ENCODE measurements around the gene ADTRP.

ADTRP gene

GRCh38 chr6:11810039-11810541, 31.5 kb upstream of the ADTRP start (continued):
- TF ChIP-seq ZNF148 (tag by site-specific recombination; IDR thresholded peaks at IDR 0.05; ENCODE audit: borderline replicate concordance), result no peak
- TF ChIP-seq ZBTB8A (tag by site-specific recombination; IDR thresholded peaks at IDR 0.05), result no peak; the same call in 1 of the 2 replicates
- no peak for TF ChIP-seq ZNF639 (tag by site-specific recombination; IDR thresholded peaks at IDR 0.05)
- TF ChIP-seq ZNF488 (tag by site-specific recombination; IDR thresholded peaks at IDR 0.05), result no peak
- no peak for TF ChIP-seq ZNF292 (tag by site-specific recombination; IDR thresholded peaks at IDR 0.05; ENCODE audit: borderline replicate concordance, low read depth)
- no peak for TF ChIP-seq MYNN (tag by site-specific recombination; IDR thresholded peaks at IDR 0.05; ENCODE audit: borderline replicate concordance)
- no peak for TF ChIP-seq REPIN1 (tag by site-specific recombination; IDR thresholded peaks at IDR 0.05; ENCODE audit: low read depth)
- TF ChIP-seq ZNF792 (tag by site-specific recombination; IDR thresholded peaks at IDR 0.05), result no peak
- TF ChIP-seq ZNF175 (tag by site-specific recombination; IDR thresholded peaks at IDR 0.05), result no peak
- no peak for TF ChIP-seq ZBTB6 (tag by site-specific recombination; IDR thresholded peaks at IDR 0.05)
- peak; percentile 20; the same call in 1 of the 2 replicates for TF ChIP-seq EGR2 (tag by site-specific recombination; IDR thresholded peaks at IDR 0.05; ENCODE audit: low read depth)
- no peak for TF ChIP-seq ZBTB10 (tag by site-specific recombination; IDR thresholded peaks at IDR 0.05)
- TF ChIP-seq, protein P1, sequence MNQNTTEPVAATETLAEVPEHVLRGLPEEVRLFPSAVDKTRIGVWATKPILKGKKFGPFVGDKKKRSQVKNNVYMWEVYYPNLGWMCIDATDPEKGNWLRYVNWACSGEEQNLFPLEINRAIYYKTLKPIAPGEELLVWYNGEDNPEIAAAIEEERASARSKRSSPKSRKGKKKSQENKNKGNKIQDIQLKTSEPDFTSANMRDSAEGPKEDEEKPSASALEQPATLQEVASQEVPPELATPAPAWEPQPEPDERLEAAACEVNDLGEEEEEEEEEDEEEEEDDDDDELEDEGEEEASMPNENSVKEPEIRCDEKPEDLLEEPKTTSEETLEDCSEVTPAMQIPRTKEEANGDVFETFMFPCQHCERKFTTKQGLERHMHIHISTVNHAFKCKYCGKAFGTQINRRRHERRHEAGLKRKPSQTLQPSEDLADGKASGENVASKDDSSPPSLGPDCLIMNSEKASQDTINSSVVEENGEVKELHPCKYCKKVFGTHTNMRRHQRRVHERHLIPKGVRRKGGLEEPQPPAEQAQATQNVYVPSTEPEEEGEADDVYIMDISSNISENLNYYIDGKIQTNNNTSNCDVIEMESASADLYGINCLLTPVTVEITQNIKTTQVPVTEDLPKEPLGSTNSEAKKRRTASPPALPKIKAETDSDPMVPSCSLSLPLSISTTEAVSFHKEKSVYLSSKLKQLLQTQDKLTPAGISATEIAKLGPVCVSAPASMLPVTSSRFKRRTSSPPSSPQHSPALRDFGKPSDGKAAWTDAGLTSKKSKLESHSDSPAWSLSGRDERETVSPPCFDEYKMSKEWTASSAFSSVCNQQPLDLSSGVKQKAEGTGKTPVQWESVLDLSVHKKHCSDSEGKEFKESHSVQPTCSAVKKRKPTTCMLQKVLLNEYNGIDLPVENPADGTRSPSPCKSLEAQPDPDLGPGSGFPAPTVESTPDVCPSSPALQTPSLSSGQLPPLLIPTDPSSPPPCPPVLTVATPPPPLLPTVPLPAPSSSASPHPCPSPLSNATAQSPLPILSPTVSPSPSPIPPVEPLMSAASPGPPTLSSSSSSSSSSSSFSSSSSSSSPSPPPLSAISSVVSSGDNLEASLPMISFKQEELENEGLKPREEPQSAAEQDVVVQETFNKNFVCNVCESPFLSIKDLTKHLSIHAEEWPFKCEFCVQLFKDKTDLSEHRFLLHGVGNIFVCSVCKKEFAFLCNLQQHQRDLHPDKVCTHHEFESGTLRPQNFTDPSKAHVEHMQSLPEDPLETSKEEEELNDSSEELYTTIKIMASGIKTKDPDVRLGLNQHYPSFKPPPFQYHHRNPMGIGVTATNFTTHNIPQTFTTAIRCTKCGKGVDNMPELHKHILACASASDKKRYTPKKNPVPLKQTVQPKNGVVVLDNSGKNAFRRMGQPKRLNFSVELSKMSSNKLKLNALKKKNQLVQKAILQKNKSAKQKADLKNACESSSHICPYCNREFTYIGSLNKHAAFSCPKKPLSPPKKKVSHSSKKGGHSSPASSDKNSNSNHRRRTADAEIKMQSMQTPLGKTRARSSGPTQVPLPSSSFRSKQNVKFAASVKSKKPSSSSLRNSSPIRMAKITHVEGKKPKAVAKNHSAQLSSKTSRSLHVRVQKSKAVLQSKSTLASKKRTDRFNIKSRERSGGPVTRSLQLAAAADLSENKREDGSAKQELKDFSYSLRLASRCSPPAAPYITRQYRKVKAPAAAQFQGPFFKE (tag by site-specific recombination; IDR thresholded peaks at IDR 0.05; ENCODE audit: borderline replicate concordance), result no peak
- TF ChIP-seq, protein P2, sequence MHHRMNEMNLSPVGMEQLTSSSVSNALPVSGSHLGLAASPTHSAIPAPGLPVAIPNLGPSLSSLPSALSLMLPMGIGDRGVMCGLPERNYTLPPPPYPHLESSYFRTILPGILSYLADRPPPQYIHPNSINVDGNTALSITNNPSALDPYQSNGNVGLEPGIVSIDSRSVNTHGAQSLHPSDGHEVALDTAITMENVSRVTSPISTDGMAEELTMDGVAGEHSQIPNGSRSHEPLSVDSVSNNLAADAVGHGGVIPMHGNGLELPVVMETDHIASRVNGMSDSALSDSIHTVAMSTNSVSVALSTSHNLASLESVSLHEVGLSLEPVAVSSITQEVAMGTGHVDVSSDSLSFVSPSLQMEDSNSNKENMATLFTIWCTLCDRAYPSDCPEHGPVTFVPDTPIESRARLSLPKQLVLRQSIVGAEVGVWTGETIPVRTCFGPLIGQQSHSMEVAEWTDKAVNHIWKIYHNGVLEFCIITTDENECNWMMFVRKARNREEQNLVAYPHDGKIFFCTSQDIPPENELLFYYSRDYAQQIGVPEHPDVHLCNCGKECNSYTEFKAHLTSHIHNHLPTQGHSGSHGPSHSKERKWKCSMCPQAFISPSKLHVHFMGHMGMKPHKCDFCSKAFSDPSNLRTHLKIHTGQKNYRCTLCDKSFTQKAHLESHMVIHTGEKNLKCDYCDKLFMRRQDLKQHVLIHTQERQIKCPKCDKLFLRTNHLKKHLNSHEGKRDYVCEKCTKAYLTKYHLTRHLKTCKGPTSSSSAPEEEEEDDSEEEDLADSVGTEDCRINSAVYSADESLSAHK (tag by site-specific recombination; IDR thresholded peaks at IDR 0.05), result no peak
- TF ChIP-seq FEZF1 (tag by site-specific recombination; IDR thresholded peaks at IDR 0.05), result peak; percentile 77
- TF ChIP-seq ZNF280D (tag by site-specific recombination; IDR thresholded peaks at IDR 0.05), result no peak
- TF ChIP-seq ZNF157 (tag by site-specific recombination; IDR thresholded peaks at IDR 0.05), result no peak

Measured in HEK293 (cell line).